ENCODE results near the gene GFY.
A peak's percentile ranks its signal among the peaks of the same experiment; 100 is the strongest.

The GFY gene, protein sequence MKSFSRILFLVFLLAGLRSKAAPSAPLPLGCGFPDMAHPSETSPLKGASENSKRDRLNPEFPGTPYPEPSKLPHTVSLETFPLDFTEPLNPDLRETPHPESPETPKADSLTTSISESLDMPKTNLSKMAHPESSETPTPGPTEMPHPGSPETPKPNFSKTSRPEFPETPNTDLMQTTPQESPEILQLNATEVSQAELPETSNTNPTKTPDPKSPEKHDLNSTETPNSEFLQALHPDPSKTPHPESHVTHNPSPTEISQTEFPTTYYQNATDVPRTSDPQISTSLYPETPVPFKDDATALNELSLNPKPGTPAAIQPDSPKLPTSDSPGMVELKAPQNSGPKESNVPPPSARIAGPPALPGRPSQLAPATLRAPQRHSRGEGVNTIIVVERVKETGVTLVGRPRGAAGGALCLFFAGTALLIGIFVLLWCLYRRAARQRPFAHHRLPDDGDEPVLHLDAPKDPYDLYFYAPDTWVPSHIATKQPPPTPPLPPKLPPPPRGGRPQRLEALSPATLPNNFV

GRCh38 chr19:49425178-49425577 lies at the start of gene GFY:
TSS of gene GFY (plus strand) at chr19:49425388. CDS start at chr19:49426431, 1,043 bp downstream.
- no peak for DNase-seq

- no peak for DNase-seq
Measured at GRCh38 chr19:49378512-49378911, 46.7 kb upstream of the GFY start.

GRCh38 chr19:49380391-49380790 lies 44.8 kb upstream of the GFY start:
- no peak for DNase-seq

GRCh38 chr19:49382639-49383038 lies 42.5 kb upstream of the GFY start:
- no peak for DNase-seq

DNA sequence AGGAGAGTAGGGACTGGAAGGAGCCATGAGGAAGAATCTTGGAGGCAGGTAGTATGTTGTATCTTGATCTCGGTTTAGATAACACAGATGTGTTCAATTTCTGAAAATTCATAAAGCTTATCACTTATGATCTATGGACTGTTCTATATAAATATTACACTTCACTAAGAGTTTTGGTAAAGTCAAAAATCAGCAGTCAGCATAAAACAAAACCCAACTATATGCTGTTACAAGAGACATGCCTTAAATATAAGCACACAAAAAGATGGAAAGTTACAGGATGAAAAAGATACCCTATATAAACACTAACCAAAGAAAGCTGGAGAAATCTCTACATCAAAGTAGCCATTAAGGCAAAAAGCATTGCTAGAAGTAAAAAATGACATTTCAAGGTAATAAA lies 41.6 kb upstream of the GFY start:
- no peak for DNase-seq

DNA sequence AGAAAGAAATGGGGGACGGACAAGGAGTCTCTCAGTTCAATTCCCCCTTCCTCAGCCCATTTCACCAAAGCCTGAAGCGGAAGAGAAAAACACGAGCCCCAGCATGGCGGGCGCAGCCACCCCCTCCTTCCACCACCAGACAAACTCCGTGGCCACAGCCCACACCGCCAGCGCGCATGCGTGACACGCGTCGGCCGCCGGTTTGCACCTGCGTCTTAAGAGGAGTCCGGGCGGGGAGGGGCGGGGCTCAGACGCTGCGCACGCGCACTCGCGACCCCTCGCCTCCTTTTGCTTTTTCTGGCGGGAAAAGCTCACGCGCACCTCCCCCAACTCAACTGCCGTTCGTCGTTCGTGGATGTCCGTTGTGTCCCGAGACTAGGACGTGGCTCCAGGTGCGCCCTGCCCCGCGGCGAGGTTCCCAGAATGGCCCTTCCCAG lies 37.2 kb upstream of the GFY start, which contains the start of gene KASH5:
Gene KASH5 (plus strand): TSS at position 314 of the 437 bp plus-strand sequence. CDS start 2,635 bp downstream, outside the sequence.
- DNase-seq, result no peak

DNA sequence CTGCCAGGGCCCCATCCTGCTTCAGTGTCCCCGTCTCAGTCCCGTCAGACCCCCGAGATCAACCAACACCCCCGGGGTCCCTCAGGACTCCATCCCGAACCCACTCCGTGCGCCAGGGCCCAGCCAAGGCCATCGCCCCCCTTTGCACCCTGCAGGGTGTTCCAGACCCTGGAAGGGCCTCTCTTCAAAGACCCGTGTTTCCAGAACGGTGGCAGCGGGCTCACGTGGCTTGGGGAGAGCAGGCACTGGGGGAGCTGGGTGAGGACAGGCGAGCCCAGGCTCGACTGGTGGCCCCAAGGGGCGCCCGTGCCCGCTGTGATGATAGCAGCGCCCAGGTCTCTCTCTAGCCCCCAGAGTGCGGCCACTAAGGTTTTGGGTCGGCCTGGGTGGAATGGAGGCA lies 35.8 kb upstream of the GFY start:
- no peak for DNase-seq

- DNase-seq, result no peak
Measured at GRCh38 chr19:49390131-49390928, 34.9 kb upstream of the GFY start.

DNA sequence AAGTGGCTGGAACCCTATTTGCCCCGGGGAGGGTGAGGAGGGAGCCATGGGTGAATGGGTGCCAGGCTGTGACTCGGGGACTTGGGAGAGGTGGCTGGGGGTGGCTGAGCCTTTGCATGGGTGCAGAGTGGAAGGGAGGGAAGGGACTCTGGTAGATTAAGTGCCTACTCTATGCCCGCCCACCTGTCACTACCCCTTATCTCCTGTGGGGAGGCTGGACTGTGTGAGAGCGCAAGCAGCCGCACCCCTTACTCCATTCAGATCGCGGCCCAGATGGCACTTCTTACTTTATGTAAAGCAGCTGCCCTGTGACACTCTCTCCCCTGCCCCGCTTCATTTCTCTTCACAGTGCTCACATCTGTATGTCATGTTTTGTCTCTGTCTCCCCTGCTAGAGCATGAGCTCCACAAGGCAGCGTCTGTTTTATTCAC lies 34.2 kb upstream of the GFY start:
- no peak for DNase-seq

GRCh38 chr19:49391581-49392399 lies 33.4 kb upstream of the GFY start:
- peak; percentile 54 for DNase-seq

DNA sequence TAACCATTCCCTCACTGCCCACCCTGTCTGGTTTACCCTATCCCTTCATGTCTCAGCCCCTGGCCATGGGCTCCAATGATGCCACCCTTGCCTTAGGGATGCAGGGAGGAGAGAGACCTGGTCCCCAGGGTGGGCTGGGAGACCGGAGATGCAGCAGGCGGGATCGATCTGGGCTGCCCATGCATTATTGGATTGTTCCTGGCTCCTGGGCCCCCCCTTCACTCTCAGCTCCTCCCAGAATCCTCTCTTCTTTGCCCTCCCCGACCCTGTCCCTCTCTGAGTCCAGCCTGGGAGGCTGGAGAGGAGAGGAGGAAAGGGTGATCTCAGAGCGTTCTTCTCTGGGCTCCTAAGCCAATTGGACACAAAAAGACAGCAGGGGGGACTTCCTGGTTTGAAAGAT lies 31.3 kb upstream of the GFY start:
- DNase-seq, result no peak

DNA sequence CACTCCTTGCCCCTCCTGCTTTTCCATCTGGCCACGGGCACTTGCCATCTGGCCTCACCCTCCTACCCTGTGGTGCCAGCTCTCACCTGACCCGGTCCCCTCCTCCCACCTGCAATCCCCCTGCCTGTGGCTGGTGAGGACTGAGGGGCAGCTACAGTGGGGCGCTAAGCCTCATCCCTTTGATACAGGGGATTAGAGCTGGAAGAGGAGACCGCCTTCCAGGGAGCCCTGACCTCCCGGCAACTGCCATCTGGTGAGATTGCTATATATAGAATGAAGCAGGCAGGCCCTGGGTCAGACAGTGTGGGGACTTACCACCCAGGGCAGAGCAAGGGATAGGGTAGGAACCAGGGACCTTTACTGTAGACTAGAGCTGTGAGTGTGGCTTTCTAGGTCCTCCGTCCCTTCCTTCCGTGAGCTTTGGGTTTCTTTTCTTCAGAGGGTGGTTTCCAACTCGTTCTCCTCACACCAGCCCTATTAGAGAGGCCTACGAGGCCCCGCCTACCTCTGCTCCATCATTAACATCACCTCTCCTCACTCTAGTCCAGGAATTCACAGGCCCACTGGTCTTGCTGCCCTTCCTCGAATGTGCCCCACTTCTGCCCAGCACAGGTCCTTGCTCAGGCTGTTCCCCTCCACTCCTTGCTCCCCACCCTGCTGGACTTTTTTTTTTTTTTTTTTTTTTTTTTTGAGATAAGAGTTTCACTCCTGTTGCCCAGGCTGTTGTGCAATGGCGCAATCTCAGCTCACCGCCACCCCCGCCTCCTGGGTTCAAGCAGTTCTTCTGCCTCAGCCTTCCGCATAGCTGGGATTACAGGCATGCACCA lies 29.4 kb upstream of the GFY start:
- no peak for DNase-seq

DNA sequence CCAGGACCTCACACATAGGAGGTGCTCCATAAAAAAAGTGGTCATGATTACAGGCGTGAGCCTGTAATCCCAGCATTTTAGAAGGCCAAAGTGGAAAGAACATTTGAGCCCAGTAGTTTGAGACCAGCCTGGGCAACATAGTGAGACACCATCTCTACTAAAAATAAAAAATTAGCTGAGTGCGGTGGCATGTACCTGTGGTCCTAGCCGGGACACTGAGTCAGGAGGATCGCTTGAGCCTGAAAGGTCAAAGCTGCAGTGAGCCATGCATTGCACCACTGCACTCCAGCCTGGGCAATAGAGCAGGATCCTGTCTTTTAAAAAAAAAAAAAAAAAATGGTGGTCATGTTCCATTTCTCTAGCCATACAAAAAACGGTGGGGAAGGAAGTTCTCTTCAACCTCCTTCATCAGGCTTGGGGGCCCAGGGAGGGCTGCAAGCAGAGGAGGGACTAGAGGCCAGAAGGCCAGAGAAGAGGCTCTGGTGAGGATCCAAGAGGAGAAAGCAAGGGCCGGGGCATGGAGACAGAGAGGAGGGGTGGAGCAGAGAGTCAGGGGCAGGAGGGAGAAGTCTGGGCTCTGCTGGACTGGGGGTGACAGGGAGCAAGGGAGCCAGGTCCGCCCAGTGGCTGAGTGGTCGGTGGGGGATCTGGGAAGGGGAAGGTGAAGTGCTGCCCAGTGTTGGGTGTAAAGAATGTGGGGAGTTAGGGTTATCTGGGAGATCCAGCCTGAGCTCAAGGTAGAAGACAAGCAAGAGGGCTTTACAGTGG lies 28.3 kb upstream of the GFY start:
- no peak for DNase-seq

DNA sequence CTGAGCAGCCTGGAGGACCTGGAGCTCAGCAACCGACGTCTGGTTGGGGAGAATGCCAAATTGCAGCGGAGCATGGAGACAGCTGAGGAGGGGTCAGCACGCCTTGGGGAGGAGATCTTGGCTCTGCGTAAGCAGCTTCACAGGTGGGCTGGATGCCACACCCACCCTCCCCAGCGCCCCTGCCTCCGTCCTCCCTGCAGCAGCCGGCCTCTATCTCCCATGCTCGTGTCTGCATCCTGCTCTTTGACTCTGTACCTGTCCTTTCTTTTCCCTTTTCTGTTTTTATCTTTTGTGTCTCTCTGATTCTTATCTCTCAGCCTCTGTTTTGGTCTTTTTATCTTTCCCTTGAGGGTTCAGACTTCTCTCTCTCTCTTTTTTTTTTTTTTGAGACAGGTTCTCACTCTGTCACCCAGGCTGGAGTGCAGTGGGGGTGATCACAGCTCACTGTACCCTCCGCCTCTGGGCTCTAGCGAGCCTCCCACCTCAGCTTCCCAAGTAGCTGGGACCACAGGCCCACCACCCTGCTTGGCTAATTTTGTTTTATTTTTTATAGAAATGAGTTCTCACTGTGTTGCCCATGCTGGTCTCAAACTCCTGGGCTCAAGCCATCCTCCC lies 27.1 kb upstream of the GFY start:
- DNase-seq, result no peak

GRCh38 chr19:49398931-49399330 lies 26.3 kb upstream of the GFY start:
- DNase-seq, result no peak

GRCh38 chr19:49400029-49400428 lies 25.2 kb upstream of the GFY start:
- DNase-seq, result no peak

GRCh38 chr19:49403404-49404187 lies 21.6 kb upstream of the GFY start:
- DNase-seq, result no peak

- no peak for DNase-seq
Measured at GRCh38 chr19:49407079-49407478, 18.1 kb upstream of the GFY start.

DNA sequence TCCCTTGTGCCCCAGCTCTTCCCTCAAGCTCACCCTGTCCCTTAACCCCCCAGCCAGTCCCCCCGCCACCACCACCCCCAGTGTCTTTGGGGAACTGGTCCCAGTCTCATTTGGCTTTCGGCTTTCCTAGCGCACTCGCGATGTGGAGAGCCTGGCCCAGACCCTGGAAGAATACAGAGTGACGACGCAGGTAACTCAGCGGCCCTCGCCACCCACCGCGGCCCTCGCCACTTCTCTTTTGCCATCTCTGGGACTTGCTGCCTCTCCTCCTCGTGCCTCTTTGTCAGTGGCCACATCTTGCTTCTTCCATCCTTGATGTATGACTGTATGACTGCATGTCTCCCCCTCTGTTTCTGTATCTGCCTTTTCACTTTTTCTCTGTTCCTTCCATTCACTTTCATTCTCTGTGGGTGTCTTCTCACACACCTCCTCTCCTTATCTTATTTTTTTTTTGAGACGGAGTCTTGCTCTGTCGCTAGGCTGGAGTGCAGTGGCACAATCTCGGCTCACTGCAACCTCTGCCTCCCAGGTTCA lies 17.6 kb upstream of the GFY start:
- no peak for DNase-seq
